Brain microvascular endothelial cell (primary cell): ENCODE measurements around the gene PLCD1.
"Not testable (repeated sequence)": the region's sequence is repeated elsewhere in the genome, so short reads cannot be mapped to it uniquely, and the experiment has no call there.

Experiments
- DNase-seq: peaks from one replicate; pipeline ENCODE4 v3.0.0-alpha.2; 2020
- H3K27ac ChIP-seq: fragments of 250-450 bp; sonication (Bioruptor Pico); 2 replicates; pipeline ENCODE4 v1.5.1; 2020; ENCODE audit warnings: mild to moderate bottlenecking, moderate library complexity
- H3K27me3 ChIP-seq: fragments of 250-450 bp; sonication (Bioruptor Pico); replicated peaks from 2 replicates; pipeline ENCODE4 v1.5.1; 2020; ENCODE audit warnings: mild to moderate bottlenecking
- H3K36me3 ChIP-seq: fragments of 250-450 bp; sonication (Bioruptor Pico); replicated peaks from 2 replicates; pipeline ENCODE4 v1.5.1; 2020; ENCODE audit warnings: mild to moderate bottlenecking
- H3K4me3 ChIP-seq: 2 replicates; pipeline ENCODE4 v1.5.1; 2011; ENCODE audit warnings: low read depth, mild to moderate bottlenecking, control low read depth, low read length, moderate library complexity
- in situ Hi-C: cut with HindIII; loops from 2 replicates; pipeline ENCODE4 v1.10.0; 2017; ENCODE audit warnings: low sequenced_read_pairs, low pct_ligation_motif_present
- TF ChIP-seq, protein P1 (sequence below): IDR thresholded peaks from 2 replicates; pipeline ENCODE4 v1.5.1; 2011; ENCODE audit warnings: low read depth, mild to moderate bottlenecking, moderate library complexity, low read length, control low read depth, inconsistent platforms; ENCODE audit errors: missing control alignments

PLCD1 gene

GRCh38 chr3:38029400-38030125 lies at the start of gene PLCD1:
Gene PLCD1 (minus strand): TSS chr3:38029642. CDS start chr3:38029539, 103 bp downstream.
- Histone ChIP-seq H3K4me3 (peak within 1 kb of the TSS; percentile 61), H3K27ac (no peak within 1 kb of the TSS), H3K27me3 (no peaks in the 10 kb centered on the region), H3K36me3 (no peaks in the 10 kb centered on the region)
- TF ChIP-seq, protein P1, sequence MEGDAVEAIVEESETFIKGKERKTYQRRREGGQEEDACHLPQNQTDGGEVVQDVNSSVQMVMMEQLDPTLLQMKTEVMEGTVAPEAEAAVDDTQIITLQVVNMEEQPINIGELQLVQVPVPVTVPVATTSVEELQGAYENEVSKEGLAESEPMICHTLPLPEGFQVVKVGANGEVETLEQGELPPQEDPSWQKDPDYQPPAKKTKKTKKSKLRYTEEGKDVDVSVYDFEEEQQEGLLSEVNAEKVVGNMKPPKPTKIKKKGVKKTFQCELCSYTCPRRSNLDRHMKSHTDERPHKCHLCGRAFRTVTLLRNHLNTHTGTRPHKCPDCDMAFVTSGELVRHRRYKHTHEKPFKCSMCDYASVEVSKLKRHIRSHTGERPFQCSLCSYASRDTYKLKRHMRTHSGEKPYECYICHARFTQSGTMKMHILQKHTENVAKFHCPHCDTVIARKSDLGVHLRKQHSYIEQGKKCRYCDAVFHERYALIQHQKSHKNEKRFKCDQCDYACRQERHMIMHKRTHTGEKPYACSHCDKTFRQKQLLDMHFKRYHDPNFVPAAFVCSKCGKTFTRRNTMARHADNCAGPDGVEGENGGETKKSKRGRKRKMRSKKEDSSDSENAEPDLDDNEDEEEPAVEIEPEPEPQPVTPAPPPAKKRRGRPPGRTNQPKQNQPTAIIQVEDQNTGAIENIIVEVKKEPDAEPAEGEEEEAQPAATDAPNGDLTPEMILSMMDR, result no peak
- no peak for DNase-seq
- in situ Hi-C loops, result no loop called here

- H3K4me3 ChIP-seq, H3K27ac ChIP-seq, in situ Hi-C loops, H3K27me3 ChIP-seq, H3K36me3 ChIP-seq, DNase-seq: not testable (repeated sequence)
Observed at GRCh38 chr3:38077073-38077472, 47.6 kb upstream of the PLCD1 start.

GRCh38 chr3:38070013-38070412 lies 40.6 kb upstream of the PLCD1 start:
- in situ Hi-C loops, result no loop called here
- no peaks in the 10 kb centered on the region for H3K27me3 ChIP-seq
- H3K27ac ChIP-seq, result no peak overlapping the region
- H3K4me3 ChIP-seq, result no peak overlapping the region
- TF ChIP-seq, protein P1, result no peak
- no peak for DNase-seq
- H3K36me3 ChIP-seq, result no peaks in the 10 kb centered on the region

DNA sequence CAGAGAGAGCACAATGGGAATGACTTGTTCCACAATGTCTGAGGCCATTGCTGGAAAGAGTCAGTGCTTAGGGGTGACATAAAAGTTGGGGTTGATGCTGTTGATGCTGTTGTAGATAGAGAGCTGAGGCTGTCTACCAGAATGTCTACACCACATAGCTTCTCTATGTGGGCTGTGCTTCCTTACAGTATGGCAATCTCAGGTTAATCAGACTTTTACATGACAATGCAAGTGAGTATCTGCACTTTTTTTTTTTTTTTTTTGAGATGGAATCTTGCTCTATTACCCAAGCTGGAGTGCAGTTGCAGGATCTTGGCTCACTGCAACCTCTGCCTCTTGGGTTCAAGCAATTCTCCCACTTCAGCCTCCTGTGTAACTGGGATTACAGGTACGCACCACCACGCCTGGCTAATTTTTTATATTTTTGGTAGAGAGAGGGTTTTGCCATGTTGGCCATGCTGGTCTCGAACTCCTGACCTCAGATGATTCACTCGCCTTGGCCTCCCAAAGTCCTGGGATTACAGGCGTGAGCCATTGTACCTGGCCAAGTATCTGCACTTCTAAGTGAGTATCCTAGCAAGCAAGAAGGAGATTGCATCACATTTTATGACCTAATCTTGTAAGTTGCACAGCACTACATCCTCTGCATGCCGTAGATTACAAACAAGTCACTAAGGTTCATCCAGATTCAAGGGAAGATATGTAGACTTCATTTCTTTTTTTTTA lies 38.2 kb upstream of the PLCD1 start:
- TF ChIP-seq, protein P1, result no peak
- Histone ChIP-seq H3K27me3 (no peaks in the 10 kb centered on the region), H3K27ac (no peak overlapping the region), H3K4me3 (no peak overlapping the region), H3K36me3 (no peaks in the 10 kb centered on the region)
- DNase-seq, result no peak
- in situ Hi-C loops, result no loop called here

DNA sequence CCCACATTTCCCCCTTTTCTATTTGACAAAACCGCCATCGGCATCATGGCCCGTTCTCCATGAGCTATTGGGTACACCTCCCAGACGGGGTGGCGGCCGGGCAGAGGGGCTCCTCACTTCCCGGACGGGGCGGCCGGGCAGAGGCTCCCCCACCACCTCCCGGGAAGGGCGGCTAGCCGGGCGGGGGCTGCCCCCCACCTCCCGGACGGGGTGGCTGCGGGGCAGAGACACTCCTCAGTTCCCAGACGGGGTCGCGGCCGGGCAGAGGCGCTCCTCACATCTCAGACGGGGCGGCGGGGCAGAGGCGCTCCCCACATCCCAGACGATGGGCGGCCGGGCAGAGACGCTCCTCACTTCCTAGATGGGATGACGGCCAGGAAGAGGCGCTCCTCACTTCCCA lies 35.0 kb upstream of the PLCD1 start:
- H3K27me3 ChIP-seq, H3K27ac ChIP-seq, H3K36me3 ChIP-seq, DNase-seq, in situ Hi-C loops, H3K4me3 ChIP-seq: not testable (repeated sequence)

GRCh38 chr3:38062809-38063208 lies 33.4 kb upstream of the PLCD1 start:
- Histone ChIP-seq H3K36me3 (no peaks in the 10 kb centered on the region), H3K27ac (no peak overlapping the region), H3K4me3 (no peak overlapping the region), H3K27me3 (no peaks in the 10 kb centered on the region)
- in situ Hi-C loops, result no loop called here
- TF ChIP-seq, protein P1, result no peak
- DNase-seq, result no peak

GRCh38 chr3:38059591-38059990 lies 30.1 kb upstream of the PLCD1 start:
- TF ChIP-seq, protein P1, result no peak
- no peak overlapping the region for H3K27ac ChIP-seq
- in situ Hi-C loops, result no loop called here
- H3K36me3 ChIP-seq, result no peaks in the 10 kb centered on the region
- DNase-seq, result no peak
- H3K27me3 ChIP-seq, result no peaks in the 10 kb centered on the region
- no peak overlapping the region for H3K4me3 ChIP-seq
